Endothelial cell of umbilical vein (primary cell): ENCODE measurements around the gene UGT1A3. TPM values are rescaled to one million over a fixed set of nuclear protein-coding genes. Genes with fewer than 3 reads are reported as not detected.

ENCODE experiments used
- BruUV-seq: library from RNA; stranded (reverse); fragments of 400-500 nt; replicated peaks from 2 replicates; lab custom pipeline; 2021; lab: Mats Ljungman, UMichigan
- CTCF ChIA-PET: fragments of 300-600, 350-600 bp; sonication (Branson Sonifier 250); formaldehyde crosslinking; loops from one replicate; lab custom pipeline; 2021; ENCODE audit warnings: antibody characterized with exemption, inconsistent platforms; lab: Charles Lee
- POLR2A ChIA-PET: fragments of 300-600, 350-600 bp; sonication (Branson Sonifier 250); formaldehyde crosslinking; loops from one replicate; lab custom pipeline; 2021; ENCODE audit warnings: antibody characterized with exemption, inconsistent platforms; lab: Charles Lee
- DNase-seq: peaks from one replicate; pipeline ENCODE4 v3.0.0-alpha.2; 2011; ENCODE audit warnings: low read depth, low spot score
- FAIRE-seq: peaks from 2 replicates; lab custom pipeline; 2011; peaks lifted over from hg19 to GRCh38; lab: Jason Lieb, UNC
- H2AFZ ChIP-seq: 2 replicates; pipeline ENCODE4 v1.6.0; 2012; ENCODE audit warnings: low read depth, low read length, control low read depth, inconsistent platforms
- H3K27ac ChIP-seq: 2 replicates; pipeline ENCODE4 v1.5.1; 2011; ENCODE audit warnings: low read depth, mild to moderate bottlenecking, control low read depth, low read length, moderate library complexity; ENCODE audit not compliant: insufficient read depth
- H3K27me3 ChIP-seq, 2 experiments: 2 replicates each; pipeline versions ENCODE4 v1.6.0 to v1.6.1; 2011; ENCODE audit warnings: low read length in 2 of 2, mixed read lengths in 1 of 2; ENCODE audit not compliant: control insufficient read depth in 2 of 2, insufficient read depth in 2 of 2
- H3K36me3 ChIP-seq, 2 experiments: 2 replicates in 1 of 2; 3 replicates in 1 of 2; pipeline ENCODE4 v1.5.1; 2011; ENCODE audit warnings: low read length in 2 of 2, mild to moderate bottlenecking in 1 of 2, moderate library complexity in 1 of 2; ENCODE audit not compliant: control insufficient read depth in 2 of 2, insufficient read depth in 2 of 2; ENCODE audit errors: extremely low read depth in 1 of 2
- H3K4me1 ChIP-seq: 3 replicates; pipeline ENCODE4 v1.5.1; 2011; ENCODE audit warnings: mild to moderate bottlenecking, low read length; ENCODE audit not compliant: control insufficient read depth, insufficient read depth; ENCODE audit errors: extremely low read depth
- H3K4me2 ChIP-seq: 2 replicates; pipeline ENCODE4 v1.6.1; 2011; ENCODE audit warnings: low read length, control low read depth, mixed read lengths; ENCODE audit not compliant: insufficient read depth
- H3K4me3 ChIP-seq, 3 experiments: fragments of 200-600 bp in 1 of 3; sonication (generic), shearing (Covaris generic) in 1 of 3; replicated peaks in 1 of 3; 2 replicates each; pipeline ENCODE4 v1.5.1; 2011 to 2016; ENCODE audit warnings: control low read depth in 3 of 3, low read length in 3 of 3, mild to moderate bottlenecking in 2 of 3, inconsistent platforms in 1 of 3, low read depth in 1 of 3, moderate library complexity in 1 of 3; ENCODE audit not compliant: insufficient read depth in 1 of 3
- H3K79me2 ChIP-seq: 2 replicates; pipeline ENCODE4 v1.6.0; 2012; ENCODE audit warnings: low read length, inconsistent platforms; ENCODE audit not compliant: control insufficient read depth, insufficient read depth
- H3K9ac ChIP-seq: replicated peaks from 2 replicates; pipeline ENCODE3; 2011; ENCODE audit warnings: low read length, control low read depth; ENCODE audit not compliant: insufficient read depth; ENCODE audit errors: extremely low read depth
- H3K9me1 ChIP-seq: replicated peaks from 3 replicates; pipeline ENCODE4 v1.6.0; 2011; ENCODE audit warnings: mild to moderate bottlenecking, low read length; ENCODE audit not compliant: control insufficient read depth, insufficient read depth; ENCODE audit errors: extremely low read depth
- H3K9me3 ChIP-seq: replicated peaks from 2 replicates; pipeline ENCODE4 v1.5.1; 2012; ENCODE audit warnings: low read length, inconsistent platforms; ENCODE audit not compliant: control insufficient read depth, insufficient read depth
- H4K20me1 ChIP-seq: replicated peaks from 2 replicates; pipeline ENCODE3; 2011; ENCODE audit warnings: mild to moderate bottlenecking, low read length; ENCODE audit not compliant: control insufficient read depth, insufficient read depth; ENCODE audit errors: extremely low read depth
- CTCF ChIP-seq, 2 donors: IDR thresholded peaks; 1 replicate in 1 of 2; 2 replicates in 1 of 2; pipeline ENCODE4 v1.5.1; 2011; ENCODE audit warnings: low read length in 2 of 2, mild to moderate bottlenecking in 2 of 2, moderate library complexity in 2 of 2, control low read depth in 1 of 2, inconsistent platforms in 1 of 2, low read depth in 1 of 2; ENCODE audit not compliant: insufficient read depth in 1 of 2; ENCODE audit errors: extremely low read depth in 1 of 2
- EZH2 ChIP-seq: IDR thresholded peaks from 2 replicates; pipeline ENCODE4 v1.6.1; 2012; ENCODE audit warnings: borderline replicate concordance, low read depth, mild to moderate bottlenecking, moderate library complexity, low read length, inconsistent platforms; ENCODE audit not compliant: severe bottlenecking
- FOS ChIP-seq: IDR thresholded peaks from 2 replicates; pipeline ENCODE4 v1.6.1; 2011; ENCODE audit warnings: mild to moderate bottlenecking, low read length, moderate library complexity, borderline replicate concordance; ENCODE audit not compliant: insufficient read depth
- GATA2 ChIP-seq: IDR thresholded peaks from 2 replicates; pipeline ENCODE4 v1.7.0; 2011; ENCODE audit warnings: low read depth, mild to moderate bottlenecking, moderate library complexity, mixed read lengths, low read length; ENCODE audit not compliant: insufficient read length, insufficient read depth
- JUN ChIP-seq: IDR thresholded peaks from 2 replicates; pipeline ENCODE4 v1.6.1; 2011; ENCODE audit warnings: borderline replicate concordance, low read depth; ENCODE audit not compliant: insufficient read length, insufficient read depth
- MYC ChIP-seq: IDR thresholded peaks from one replicate; pipeline ENCODE4 v1.6.1; 2011; ENCODE audit warnings: mild to moderate bottlenecking, low read depth, low read length
- POLR2A ChIP-seq: IDR thresholded peaks from 2 replicates; pipeline ENCODE4 v1.6.1; 2012; ENCODE audit warnings: low read depth, mild to moderate bottlenecking, control low read depth, low read length
- dilution Hi-C: fragments of 300-500 bp; cut with MboI; formaldehyde crosslinking; loops from one replicate; pipeline ENCODE4 v1.15.0; 2019; ENCODE audit warnings: low sequenced_read_pairs; ENCODE audit not compliant: extremely low pct_ligation_motif_present
- intact Hi-C: fragments of 100-400 bp; cut with micrococcal nuclease; formaldehyde crosslinking; loops from one replicate; pipeline ENCODE4 v1.10.0; 2022
- polyA plus RNA-seq, 4 experiments: library from polyadenylated mRNA; depleted of rRNA in 3 of 4; stranded (reverse) in 3 of 4; unstranded in 1 of 4; fragments of >200 nt; gene quantifications; 2 replicates each; pipeline versions ENCODE4 v1.2.1 to v1.2.3, GENCODE V29; 2011 to 2012; ENCODE audit warnings: missing spikeins in 1 of 4
- total RNA-seq: library from RNA; stranded (reverse); gene quantifications from 2 replicates; pipeline ENCODE4 v1.2.3, GENCODE V29; 2021

The UGT1A3 gene
- total and polyA plus RNA-seq, 2 donors (not counting 3 experiments of a cell fraction or from before 2014, with no cell fraction given) = not detected

GRCh38 chr2:233764761-233765160, 35.9 kb downstream of the UGT1A3 start:
- H3K9me3 ChIP-seq = no peaks in the 10 kb centered on the region
- H3K9ac ChIP-seq = no peak overlapping the region
- H3K4me1 ChIP-seq = no peaks in the 10 kb centered on the region
- dilution Hi-C loops (no loop called here), intact Hi-C loops (no loop called here)
- no peaks in the 10 kb centered on the region for H3K36me3 ChIP-seq
- DNase-seq (no peak), FAIRE-seq (no peak)
- H3K4me2 ChIP-seq = no peak overlapping the region
- ChIA-PET POLR2A (no interaction called here), CTCF (interaction anchor here (1.6 kb wide), 1 partner anchor 26 kb away, joined by 3 read pairs; no protein-coding TSS in a partner anchor)
- H2AFZ ChIP-seq = no peak overlapping the region
- H3K79me2 ChIP-seq = no peaks in the 10 kb centered on the region
- H3K27ac ChIP-seq = no peak overlapping the region
- no peaks in the 10 kb centered on the region for H4K20me1 ChIP-seq
- TF ChIP-seq JUN = no peak
- peaks cover 1 to 6% of the 10 kb centered on the region in 2 experiments for H3K27me3 ChIP-seq
- no peak overlapping the region for H3K4me3 ChIP-seq
- BruUV-seq = no TSS peak
- no peaks in the 10 kb centered on the region for H3K9me1 ChIP-seq

GRCh38 chr2:233766416-233766815, 37.6 kb downstream of the UGT1A3 start:
- no peak overlapping the region for H3K27ac ChIP-seq
- H3K9me1 ChIP-seq = no peaks in the 10 kb centered on the region
- no peak overlapping the region for H2AFZ ChIP-seq
- ChIA-PET CTCF (no interaction called here), POLR2A (no interaction called here)
- no peaks in the 10 kb centered on the region for H3K4me1 ChIP-seq
- no TSS peak for BruUV-seq
- no peak overlapping the region for H3K4me2 ChIP-seq
- no peaks in the 10 kb centered on the region for H3K9me3 ChIP-seq
- no peaks in the 10 kb centered on the region for H3K36me3 ChIP-seq
- peaks cover 1 to 4% of the 10 kb centered on the region in 2 experiments for H3K27me3 ChIP-seq
- no peak for TF ChIP-seq JUN
- no peak for TF ChIP-seq FOS
- no peak for TF ChIP-seq CTCF (IDR thresholded peaks at IDR 0.05; ENCODE audit: extremely low read depth in 1 of 2, insufficient read depth in 1 of 2, low read depth in 1 of 2, low read length in 2 of 2)
- no peak for TF ChIP-seq GATA2
- TF ChIP-seq POLR2A = no peak
- no peak for TF ChIP-seq EZH2
- no peak for TF ChIP-seq MYC
- no peak for FAIRE-seq
- H3K79me2 ChIP-seq = no peaks in the 10 kb centered on the region
- no peak overlapping the region for H3K4me3 ChIP-seq
- dilution Hi-C loops (no loop called here), intact Hi-C loops (no loop called here)
- DNase-seq = no peak
- no peaks in the 10 kb centered on the region for H4K20me1 ChIP-seq
- no peak overlapping the region for H3K9ac ChIP-seq
